HCT116 (cell line): ENCODE results near the gene ITPR1. TPM values are rescaled to one million over a fixed set of nuclear protein-coding genes. Genes with fewer than 3 reads are reported as not detected.

Experiments used
- ATAC-seq: fragments of 200-7000 bp; cut with Tn5 transposase; 2 replicates; pipeline ENCODE4 v1.9.1; 2020; ENCODE audit warnings: mild to moderate bottlenecking, moderate library complexity
- BruUV-seq: library from RNA; stranded (reverse); fragments of 400-500 nt; replicated peaks from 2 replicates; lab custom pipeline; 2021; lab: Mats Ljungman, UMichigan
- CTCF ChIA-PET: fragments of 300-600 bp; sonication (Branson Sonifier 250); formaldehyde crosslinking; loops from one replicate; lab custom pipeline; 2021; ENCODE audit warnings: antibody characterized with exemption; lab: Charles Lee
- POLR2A ChIA-PET: fragments of 300-600, 350-600 bp; sonication (Branson Sonifier 250); formaldehyde crosslinking; loops from one replicate; lab custom pipeline; 2021; ENCODE audit warnings: antibody characterized with exemption; lab: Charles Lee
- RAD21 ChIA-PET, 2 experiments: fragments of 300-600 bp; sonication (Branson Sonifier 250); formaldehyde crosslinking; loops; one replicate each; lab custom pipeline; 2023; ENCODE audit warnings: low total read pairs in 2 of 2; ENCODE audit not compliant: uncharacterized antibody in 2 of 2, unreplicated experiment in 2 of 2, low non-redundant PET in 1 of 2; lab: Charles Lee
- DNase-seq: peaks from one replicate; pipeline ENCODE4 v3.0.0-alpha.2; 2010; ENCODE audit warnings: low read depth, low spot score
- H2AFZ ChIP-seq: fragments of 200-600 bp; shearing (Covaris generic), sonication (generic); 2 replicates; pipeline ENCODE4 v1.6.1; 2017; ENCODE audit warnings: low read depth, mixed run types, mixed read lengths, antibody characterized with exemption, low read length; ENCODE audit not compliant: poor library complexity, severe bottlenecking
- H3K27ac ChIP-seq: 2 replicates; pipeline ENCODE4 v1.5.1; 2012; ENCODE audit warnings: low read depth, low read length
- H3K27me3 ChIP-seq: fragments of 200-600 bp; sonication (generic); 2 replicates; pipeline ENCODE4 v1.6.1; 2016; ENCODE audit warnings: mixed run types, low read length, mixed read lengths; ENCODE audit not compliant: insufficient read depth
- H3K36me3 ChIP-seq, 2 experiments: fragments of 200-500 bp in 1 of 2; fragments of 200-600 bp in 1 of 2; sonication (Bioruptor generic) in 1 of 2; sonication (generic) in 1 of 2; 2 replicates each; pipeline versions ENCODE4 v1.5.1 to v1.6.1; 2014 to 2016; ENCODE audit warnings: low read length in 2 of 2, inconsistent platforms in 1 of 2, mixed read lengths in 1 of 2, mixed run types in 1 of 2; ENCODE audit not compliant: insufficient read depth in 2 of 2, control insufficient read depth in 1 of 2
- H3K4me1 ChIP-seq, 2 experiments: fragments of 200-600 bp in 1 of 2; sonication (generic) in 1 of 2; 2 replicates each; pipeline versions ENCODE4 v1.5.1 to v1.6.1; 2012 to 2017; ENCODE audit warnings: low read length in 2 of 2, inconsistent platforms in 1 of 2, mild to moderate bottlenecking in 1 of 2, mixed read lengths in 1 of 2, mixed run types in 1 of 2, moderate library complexity in 1 of 2; ENCODE audit not compliant: insufficient read depth in 2 of 2, control insufficient read depth in 1 of 2
- H3K4me2 ChIP-seq: fragments of 200-600 bp; sonication (generic); 2 replicates; pipeline ENCODE4 v1.6.1; 2017; ENCODE audit warnings: mixed run types, low read length, mixed read lengths
- H3K4me3 ChIP-seq, 2 experiments: fragments of 200-600 bp in 1 of 2; sonication (generic) in 1 of 2; replicated peaks in 1 of 2; 2 replicates each; pipeline ENCODE4 v1.5.1; 2011 to 2016; ENCODE audit warnings: low read length in 2 of 2, control low read depth in 1 of 2, low read depth in 1 of 2, mild to moderate bottlenecking in 1 of 2, mixed read lengths in 1 of 2, mixed run types in 1 of 2
- H3K79me2 ChIP-seq: fragments of 200-600 bp; sonication (generic); 2 replicates; pipeline ENCODE4 v1.6.1; 2017; ENCODE audit warnings: mild to moderate bottlenecking, mixed run types, low read length, moderate library complexity, mixed read lengths; ENCODE audit not compliant: insufficient read depth
- H3K9ac ChIP-seq: fragments of 200-600 bp; sonication (generic); 2 replicates; pipeline ENCODE4 v1.6.1; 2016; ENCODE audit warnings: low read length, mixed read lengths
- H3K9me2 ChIP-seq: fragments of 200-600 bp; sonication (generic), shearing (Covaris generic); 2 replicates; pipeline ENCODE4 v1.6.1; 2017; ENCODE audit warnings: mixed run types, mild to moderate bottlenecking, moderate library complexity; ENCODE audit not compliant: insufficient read depth
- H3K9me3 ChIP-seq, 2 experiments: fragments of 200-500 bp in 1 of 2; fragments of 200-600 bp in 1 of 2; sonication (Bioruptor generic) in 1 of 2; sonication (generic) in 1 of 2; 2 replicates each; pipeline ENCODE4 v1.6.1; 2014 to 2017; ENCODE audit warnings: low read length in 2 of 2, mixed read lengths in 2 of 2, inconsistent platforms in 1 of 2, low read depth in 1 of 2, mild to moderate bottlenecking in 1 of 2, mixed run types in 1 of 2, moderate library complexity in 1 of 2; ENCODE audit not compliant: control insufficient read depth in 1 of 2, insufficient read depth in 1 of 2
- H4K20me1 ChIP-seq: fragments of 200-600 bp; sonication (generic), shearing (Covaris generic); 2 replicates; pipeline ENCODE4 v1.6.1; 2017; ENCODE audit warnings: mixed run types, mild to moderate bottlenecking, moderate library complexity; ENCODE audit not compliant: insufficient read depth
- ATF3 ChIP-seq: IDR thresholded peaks from 2 replicates; pipeline ENCODE4 v1.6.1; 2012
- CBX3 ChIP-seq: IDR thresholded peaks from 2 replicates; pipeline ENCODE4 v1.6.1; 2012; ENCODE audit warnings: low read depth
- CTCF ChIP-seq, 3 experiments: fragments of 200-600 bp in 1 of 3; sonication (generic) in 1 of 3; IDR thresholded peaks in 2 of 3; conservative IDR thresholded peaks in 1 of 3; 2 replicates each; pipeline ENCODE4 v1.5.1; 2012 to 2017; ENCODE audit warnings: low read depth in 2 of 3, low read length in 2 of 3, antibody characterized with exemption in 1 of 3, borderline replicate concordance in 1 of 3, control low read depth in 1 of 3, mild to moderate bottlenecking in 1 of 3, mixed read lengths in 1 of 3, mixed run types in 1 of 3, moderate library complexity in 1 of 3; ENCODE audit not compliant: insufficient read depth in 1 of 3
- EGR1 ChIP-seq: IDR thresholded peaks from 2 replicates; pipeline ENCODE4 v1.6.1; 2012; ENCODE audit warnings: low read depth
- JUND ChIP-seq: IDR thresholded peaks from 2 replicates; pipeline ENCODE4 v1.6.1; 2012
- POLR2A ChIP-seq: IDR thresholded peaks from 2 replicates; pipeline ENCODE4 v1.7.0; 2011; ENCODE audit warnings: borderline replicate concordance; ENCODE audit not compliant: insufficient read depth, insufficient read length; ENCODE audit errors: extremely low read depth
- RAD21 ChIP-seq: IDR thresholded peaks from 2 replicates; pipeline ENCODE4 v1.6.1; 2012; ENCODE audit warnings: low read depth, mild to moderate bottlenecking
- REST ChIP-seq: IDR thresholded peaks from 2 replicates; pipeline ENCODE4 v1.6.1; 2012; ENCODE audit warnings: low read depth
- ZFX ChIP-seq: fragments of 450-650 bp; IDR thresholded peaks from 2 replicates; pipeline ENCODE4 v1.6.1; 2017
- intact Hi-C: fragments of 100-400 bp; cut with micrococcal nuclease; formaldehyde crosslinking; loops from 2 replicates; pipeline ENCODE4 v1.10.0; 2022
- total RNA-seq: library from RNA; stranded (reverse); gene quantifications from one replicate; pipeline ENCODE4 v1.2.1, GENCODE V29; 2021; ENCODE audit not compliant: unreplicated experiment

Gene ITPR1
- total RNA-seq, 1 experiment from 2014 or later, result 9.2 TPM

- ChIA-PET POLR2A (no interaction called here), RAD21 (no interaction called here), CTCF (interaction anchor here (1.3 kb wide), 1 partner anchor 221 kb away, joined by 3 read pairs; no protein-coding TSS in a partner anchor)
- no peak overlapping the region for H3K4me2 ChIP-seq
- 0 out of 2 replicates have a peak, but pooled peaks cover 3% of the 10 kb centered on the region for H3K27me3 ChIP-seq
- ATAC-seq (peak; percentile 64; the same call in 1 of the 2 replicates), DNase-seq (no peak)
- no peaks in the 10 kb centered on the region for H3K9me3 ChIP-seq
- H3K79me2 ChIP-seq, result no peaks in the 10 kb centered on the region
- no peaks in the 10 kb centered on the region for H3K36me3 ChIP-seq
- H3K27ac ChIP-seq, result no peak overlapping the region
- TF ChIP-seq RAD21 (peak; percentile 20; the same call in 1 of the 2 replicates), ZFX (no peak), CTCF (IDR thresholded peaks at IDR 0.05 in 2 of 3, conservative IDR thresholded peaks at IDR 0.05 in 1 of 3; ENCODE audit: borderline replicate concordance in 1 of 3, insufficient read depth in 1 of 3, low read depth in 2 of 3, low read length in 2 of 3) (peak in 2 of 3 experiments; percentile 12 to 32; a peak in 3 of 6 replicates)
- H3K9ac ChIP-seq, result no peak overlapping the region
- no peaks in the 10 kb centered on the region for H3K4me1 ChIP-seq
- no peak overlapping the region for H2AFZ ChIP-seq
- no TSS peak for BruUV-seq
- no peak overlapping the region for H3K4me3 ChIP-seq
- no peaks in the 10 kb centered on the region for H3K9me2 ChIP-seq
- intact Hi-C loops, result no loop called here
- no peaks in the 10 kb centered on the region for H4K20me1 ChIP-seq
Observed at GRCh38 chr3:4571690-4572334, 78.7 kb downstream of the ITPR1 start.

GRCh38 chr3:4573153-4573552 lies 80.0 kb downstream of the ITPR1 start:
- Histone ChIP-seq H2AFZ (no peak overlapping the region), H3K36me3 (no peaks in the 10 kb centered on the region), H3K79me2 (no peaks in the 10 kb centered on the region), H3K9me3 (no peaks in the 10 kb centered on the region), H3K9ac (no peak overlapping the region), H4K20me1 (no peaks in the 10 kb centered on the region), H3K4me2 (no peak overlapping the region), H3K9me2 (no peaks in the 10 kb centered on the region), H3K27ac (no peak overlapping the region), H3K27me3 (0 out of 2 replicates have a peak, but pooled peaks cover 3% of the 10 kb centered on the region), H3K4me3 (no peak overlapping the region), H3K4me1 (no peaks in the 10 kb centered on the region)
- ChIA-PET POLR2A (no interaction called here), CTCF (interaction anchor here (1.3 kb wide), 1 partner anchor 222 kb away, joined by 3 read pairs; no protein-coding TSS in a partner anchor), RAD21 (no interaction called here)
- no peak for ATAC-seq
- intact Hi-C loops, result no loop called here
- no peak for DNase-seq
- BruUV-seq, result no TSS peak
- no peak for TF ChIP-seq CTCF (IDR thresholded peaks at IDR 0.05 in 2 of 3, conservative IDR thresholded peaks at IDR 0.05 in 1 of 3; ENCODE audit: borderline replicate concordance in 1 of 3, insufficient read depth in 1 of 3, low read depth in 2 of 3, low read length in 2 of 3)
- no peak for TF ChIP-seq POLR2A
- no peak for TF ChIP-seq EGR1
- TF ChIP-seq ATF3, result no peak
- TF ChIP-seq CBX3, result no peak
- TF ChIP-seq JUND, result no peak
- TF ChIP-seq REST, result no peak
